Measurements from ENCODE around the gene MUC6.

Gene MUC6

DNA sequence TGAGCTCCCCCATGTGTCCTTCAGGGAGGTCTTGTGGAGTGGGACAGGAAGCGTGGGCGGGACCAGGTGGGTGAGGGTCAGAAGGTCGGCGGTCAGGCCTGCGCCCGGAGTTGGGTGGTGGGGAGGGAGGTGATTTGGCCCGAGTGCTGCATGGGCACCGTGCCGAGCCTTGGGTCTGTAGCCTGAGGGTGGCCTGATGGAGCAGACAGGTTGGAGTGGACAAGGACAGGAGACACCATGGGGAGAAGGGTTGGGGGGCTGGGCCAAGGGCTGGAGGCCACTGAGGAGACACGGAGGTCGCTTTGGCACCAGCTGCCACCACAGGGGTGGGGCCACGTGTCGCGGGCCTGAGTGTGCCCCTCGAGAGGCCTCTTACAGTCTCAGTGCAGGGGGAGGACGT is 57.7 kb downstream of the MUC6 start:
- no peaks in the 10 kb centered on the region for H3F3A ChIP-seq (ENCODE audit: insufficient read depth, low read length)
- H3K79me2 ChIP-seq (ENCODE audit: low read length) = 0 out of 2 replicates have a peak, but pooled peaks cover 4% of the 10 kb centered on the region
- H4K20me1 ChIP-seq (ENCODE audit: insufficient read depth, low read length) = no peaks in the 10 kb centered on the region
- no peaks in the 10 kb centered on the region for H3K4me1 ChIP-seq (ENCODE audit: low read length)
- DNase-seq = no peak
- H3K9me3 ChIP-seq (replicated peaks; ENCODE audit: insufficient read depth, low read length) = no peaks in the 10 kb centered on the region
- no peaks in the 10 kb centered on the region for H3K9me2 ChIP-seq (replicated peaks; ENCODE audit: insufficient read depth, low read length)
- H3K4me2 ChIP-seq (ENCODE audit: low read depth, low read length) = no peak overlapping the region
- H2AFZ ChIP-seq (ENCODE audit: low read length) = no peak overlapping the region
- H3K27ac ChIP-seq (ENCODE audit: low read length) = no peak overlapping the region
- TF ChIP-seq EZH2phosphoT487 (IDR thresholded peaks at IDR 0.05; ENCODE audit: low read length) = no peak
- TF ChIP-seq CTCF (IDR thresholded peaks at IDR 0.05; ENCODE audit: low read length) = no peak
- no peak for TF ChIP-seq EZH2 (optimal IDR thresholded peaks at IDR 0.05; ENCODE audit: low read depth, low read length)
- no peak overlapping the region for H3K4me3 ChIP-seq (ENCODE audit: low read length)
- no peak overlapping the region for H3K9ac ChIP-seq (ENCODE audit: low read length)
- H3K36me3 ChIP-seq (replicated peaks; ENCODE audit: insufficient read depth, low read length) = no peaks in the 10 kb centered on the region
- H3K27me3 ChIP-seq (replicated peaks; ENCODE audit: insufficient read depth, low read length) = no peaks in the 10 kb centered on the region

- Histone ChIP-seq H3K9ac (ENCODE audit: low read length) (no peak overlapping the region), H3K27ac (ENCODE audit: low read length) (no peak overlapping the region), H3K9me2 (replicated peaks; ENCODE audit: insufficient read depth, low read length) (no peaks in the 10 kb centered on the region), H3K36me3 (replicated peaks; ENCODE audit: insufficient read depth, low read length) (no peaks in the 10 kb centered on the region), H2AFZ (ENCODE audit: low read length) (no peak overlapping the region), H3K4me1 (ENCODE audit: low read length) (no peaks in the 10 kb centered on the region), H3F3A (ENCODE audit: insufficient read depth, low read length) (no peaks in the 10 kb centered on the region), H4K20me1 (ENCODE audit: insufficient read depth, low read length) (no peaks in the 10 kb centered on the region), H3K4me2 (ENCODE audit: low read depth, low read length) (no peak overlapping the region), H3K9me3 (replicated peaks; ENCODE audit: insufficient read depth, low read length) (no peaks in the 10 kb centered on the region), H3K27me3 (replicated peaks; ENCODE audit: insufficient read depth, low read length) (no peaks in the 10 kb centered on the region), H3K4me3 (ENCODE audit: low read length) (no peak overlapping the region), H3K79me2 (ENCODE audit: low read length) (0 out of 2 replicates have a peak, but pooled peaks cover 3% of the 10 kb centered on the region)
- TF ChIP-seq EZH2 (optimal IDR thresholded peaks at IDR 0.05; ENCODE audit: low read depth, low read length) = no peak
- TF ChIP-seq CTCF (IDR thresholded peaks at IDR 0.05; ENCODE audit: low read length) = no peak
- TF ChIP-seq EZH2phosphoT487 (IDR thresholded peaks at IDR 0.05; ENCODE audit: low read length) = no peak
- DNase-seq = no peak
Measured at GRCh38 chr11:977830-978720, 58.4 kb downstream of the MUC6 start.

GRCh38 chr11:976431-977160 is 59.9 kb downstream of the MUC6 start:
- Histone ChIP-seq H3K36me3 (replicated peaks; ENCODE audit: insufficient read depth, low read length) (no peaks in the 10 kb centered on the region), H3K4me3 (ENCODE audit: low read length) (no peak overlapping the region), H3F3A (ENCODE audit: insufficient read depth, low read length) (no peaks in the 10 kb centered on the region), H3K9me2 (replicated peaks; ENCODE audit: insufficient read depth, low read length) (no peaks in the 10 kb centered on the region), H3K79me2 (ENCODE audit: low read length) (0 out of 2 replicates have a peak, but pooled peaks cover 3% of the 10 kb centered on the region), H3K4me1 (ENCODE audit: low read length) (no peaks in the 10 kb centered on the region), H3K9ac (ENCODE audit: low read length) (no peak overlapping the region), H2AFZ (ENCODE audit: low read length) (no peak overlapping the region), H3K27me3 (replicated peaks; ENCODE audit: insufficient read depth, low read length) (no peaks in the 10 kb centered on the region), H3K9me3 (replicated peaks; ENCODE audit: insufficient read depth, low read length) (no peaks in the 10 kb centered on the region), H4K20me1 (ENCODE audit: insufficient read depth, low read length) (no peaks in the 10 kb centered on the region), H3K4me2 (ENCODE audit: low read depth, low read length) (no peak overlapping the region), H3K27ac (ENCODE audit: low read length) (no peak overlapping the region)
- DNase-seq = no peak
- no peak for TF ChIP-seq CTCF (IDR thresholded peaks at IDR 0.05; ENCODE audit: low read length)
- no peak for TF ChIP-seq EZH2phosphoT487 (IDR thresholded peaks at IDR 0.05; ENCODE audit: low read length)
- no peak for TF ChIP-seq EZH2 (optimal IDR thresholded peaks at IDR 0.05; ENCODE audit: low read depth, low read length)
